ENCODE data around the gene DEGS1.

GRCh38 chr1:224201383-224201782 is 18.3 kb downstream of the DEGS1 start:
- TF ChIP-seq CTCF (IDR thresholded peaks at IDR 0.05) (no peak), POLR2A (IDR thresholded peaks at IDR 0.05) (no peak)
